OCI-LY1 (cell line): ENCODE measurements around the gene SREBF1.

Source experiments
- EZH2 ChIP-seq: fragments of 200-600 bp; sonication (generic), shearing (Covaris generic); IDR thresholded peaks from 2 replicates; pipeline ENCODE4 v1.8.0; 2017; ENCODE audit warnings: borderline replicate concordance, mixed run types, mild to moderate bottlenecking, antibody characterized with exemption, low read length, moderate library complexity, mixed read lengths
- TF ChIP-seq, protein P1 (sequence below): fragments of 200-600 bp; sonication (generic), shearing (Covaris generic); IDR thresholded peaks from 2 replicates; pipeline ENCODE4 v1.5.1; 2017; ENCODE audit warnings: mild to moderate bottlenecking, antibody characterized with exemption, low read length, moderate library complexity, mixed read lengths

DNA sequence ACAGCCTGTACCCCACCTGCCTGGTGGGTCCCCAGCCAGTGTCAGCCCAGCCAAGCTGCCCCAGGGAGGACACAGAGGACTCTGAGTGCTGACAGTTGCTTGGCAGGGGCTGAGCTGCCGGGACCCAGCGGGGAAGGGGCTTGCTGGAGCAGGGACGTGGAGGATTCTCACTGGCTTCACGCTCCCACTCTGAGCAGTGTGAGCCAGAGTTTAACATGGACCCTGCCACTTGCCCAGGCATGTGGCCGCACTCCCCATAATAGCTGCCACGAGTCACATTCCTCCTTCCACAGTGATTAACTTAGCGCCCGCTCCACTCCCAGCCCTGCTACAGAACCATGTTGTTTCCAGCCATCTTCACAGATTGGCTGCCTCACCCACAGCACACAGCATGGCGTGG, 31.2 kb downstream of the SREBF1 start:
- no peak for TF ChIP-seq EZH2
- TF ChIP-seq, protein P1, sequence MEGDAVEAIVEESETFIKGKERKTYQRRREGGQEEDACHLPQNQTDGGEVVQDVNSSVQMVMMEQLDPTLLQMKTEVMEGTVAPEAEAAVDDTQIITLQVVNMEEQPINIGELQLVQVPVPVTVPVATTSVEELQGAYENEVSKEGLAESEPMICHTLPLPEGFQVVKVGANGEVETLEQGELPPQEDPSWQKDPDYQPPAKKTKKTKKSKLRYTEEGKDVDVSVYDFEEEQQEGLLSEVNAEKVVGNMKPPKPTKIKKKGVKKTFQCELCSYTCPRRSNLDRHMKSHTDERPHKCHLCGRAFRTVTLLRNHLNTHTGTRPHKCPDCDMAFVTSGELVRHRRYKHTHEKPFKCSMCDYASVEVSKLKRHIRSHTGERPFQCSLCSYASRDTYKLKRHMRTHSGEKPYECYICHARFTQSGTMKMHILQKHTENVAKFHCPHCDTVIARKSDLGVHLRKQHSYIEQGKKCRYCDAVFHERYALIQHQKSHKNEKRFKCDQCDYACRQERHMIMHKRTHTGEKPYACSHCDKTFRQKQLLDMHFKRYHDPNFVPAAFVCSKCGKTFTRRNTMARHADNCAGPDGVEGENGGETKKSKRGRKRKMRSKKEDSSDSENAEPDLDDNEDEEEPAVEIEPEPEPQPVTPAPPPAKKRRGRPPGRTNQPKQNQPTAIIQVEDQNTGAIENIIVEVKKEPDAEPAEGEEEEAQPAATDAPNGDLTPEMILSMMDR = no peak
